ENCODE measurements around the gene SDHAF2. TPM values are rescaled to one million over a fixed set of nuclear protein-coding genes. Genes with fewer than 3 reads are reported as not detected.

The SDHAF2 gene
- total and polyA plus RNA-seq, 9 of the 15 experiments (the other 6 are each of a cell fraction or from before 2014, with no cell fraction given) = 21.2 to 144 (median 40.4) TPM

DNA sequence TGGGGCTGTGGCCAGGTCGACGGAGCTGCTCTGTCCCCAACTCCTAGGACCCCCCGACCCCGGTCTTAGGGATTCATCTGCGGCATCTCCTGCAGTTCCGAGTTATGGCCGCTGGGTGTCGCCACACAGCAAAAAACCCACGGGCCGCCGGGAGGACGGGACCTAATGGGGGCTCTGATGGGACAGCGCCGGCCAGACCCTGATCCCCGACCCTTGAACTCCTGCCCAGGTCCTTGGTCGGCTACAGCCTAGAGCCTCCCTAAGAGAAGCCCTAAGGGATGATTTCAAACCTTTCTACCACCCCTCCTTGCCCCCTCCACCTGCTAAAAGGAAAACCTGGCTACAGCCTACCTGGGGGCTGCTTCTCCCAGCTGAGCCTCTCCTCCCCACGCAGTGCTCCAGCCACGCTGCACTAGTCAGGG, 47.8 kb downstream of the SDHAF2 start (continued):
- TF ChIP-seq, protein P1, sequence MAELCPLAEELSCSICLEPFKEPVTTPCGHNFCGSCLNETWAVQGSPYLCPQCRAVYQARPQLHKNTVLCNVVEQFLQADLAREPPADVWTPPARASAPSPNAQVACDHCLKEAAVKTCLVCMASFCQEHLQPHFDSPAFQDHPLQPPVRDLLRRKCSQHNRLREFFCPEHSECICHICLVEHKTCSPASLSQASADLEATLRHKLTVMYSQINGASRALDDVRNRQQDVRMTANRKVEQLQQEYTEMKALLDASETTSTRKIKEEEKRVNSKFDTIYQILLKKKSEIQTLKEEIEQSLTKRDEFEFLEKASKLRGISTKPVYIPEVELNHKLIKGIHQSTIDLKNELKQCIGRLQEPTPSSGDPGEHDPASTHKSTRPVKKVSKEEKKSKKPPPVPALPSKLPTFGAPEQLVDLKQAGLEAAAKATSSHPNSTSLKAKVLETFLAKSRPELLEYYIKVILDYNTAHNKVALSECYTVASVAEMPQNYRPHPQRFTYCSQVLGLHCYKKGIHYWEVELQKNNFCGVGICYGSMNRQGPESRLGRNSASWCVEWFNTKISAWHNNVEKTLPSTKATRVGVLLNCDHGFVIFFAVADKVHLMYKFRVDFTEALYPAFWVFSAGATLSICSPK (IDR thresholded peaks at IDR 0.05; ENCODE audit: borderline replicate concordance) = no peak
- TF ChIP-seq ZNF584 (CRISPR knock-in tag; IDR thresholded peaks at IDR 0.05; ENCODE audit: low read depth) = no peak
- TF ChIP-seq RAD21 (CRISPR knock-in tag; conservative IDR thresholded peaks at IDR 0.05 in 1 of 2, IDR thresholded peaks at IDR 0.05 in 1 of 2) = peak; percentile 75 to 86
- peak; percentile 53 for TF ChIP-seq ZNF263 (CRISPR knock-in tag; IDR thresholded peaks at IDR 0.05; ENCODE audit: borderline replicate concordance)
- no peak for TF ChIP-seq POLR2AphosphoS2 (IDR thresholded peaks at IDR 0.05; ENCODE audit: low read length)
- TF ChIP-seq, protein P2, sequence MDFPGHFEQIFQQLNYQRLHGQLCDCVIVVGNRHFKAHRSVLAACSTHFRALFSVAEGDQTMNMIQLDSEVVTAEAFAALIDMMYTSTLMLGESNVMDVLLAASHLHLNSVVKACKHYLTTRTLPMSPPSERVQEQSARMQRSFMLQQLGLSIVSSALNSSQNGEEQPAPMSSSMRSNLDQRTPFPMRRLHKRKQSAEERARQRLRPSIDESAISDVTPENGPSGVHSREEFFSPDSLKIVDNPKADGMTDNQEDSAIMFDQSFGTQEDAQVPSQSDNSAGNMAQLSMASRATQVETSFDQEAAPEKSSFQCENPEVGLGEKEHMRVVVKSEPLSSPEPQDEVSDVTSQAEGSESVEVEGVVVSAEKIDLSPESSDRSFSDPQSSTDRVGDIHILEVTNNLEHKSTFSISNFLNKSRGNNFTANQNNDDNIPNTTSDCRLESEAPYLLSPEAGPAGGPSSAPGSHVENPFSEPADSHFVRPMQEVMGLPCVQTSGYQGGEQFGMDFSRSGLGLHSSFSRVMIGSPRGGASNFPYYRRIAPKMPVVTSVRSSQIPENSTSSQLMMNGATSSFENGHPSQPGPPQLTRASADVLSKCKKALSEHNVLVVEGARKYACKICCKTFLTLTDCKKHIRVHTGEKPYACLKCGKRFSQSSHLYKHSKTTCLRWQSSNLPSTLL (IDR thresholded peaks at IDR 0.05) = no peak
- no peak for TF ChIP-seq ZNF408 (CRISPR knock-in tag; IDR thresholded peaks at IDR 0.05; ENCODE audit: low read depth)
- peak in 1 of 2 experiments; percentile 57; a peak in 2 of 4 replicates for TF ChIP-seq MAZ (CRISPR knock-in tag; conservative IDR thresholded peaks at IDR 0.05 in 1 of 2, IDR thresholded peaks at IDR 0.05 in 1 of 2)
- TF ChIP-seq FOXK1 (CRISPR knock-in tag; IDR thresholded peaks at IDR 0.05; ENCODE audit: borderline replicate concordance) = no peak
- no peak for TF ChIP-seq MEF2A (IDR thresholded peaks at IDR 0.05; ENCODE audit: control insufficient read depth, low read depth, low read length)
- TF ChIP-seq, protein P3, sequence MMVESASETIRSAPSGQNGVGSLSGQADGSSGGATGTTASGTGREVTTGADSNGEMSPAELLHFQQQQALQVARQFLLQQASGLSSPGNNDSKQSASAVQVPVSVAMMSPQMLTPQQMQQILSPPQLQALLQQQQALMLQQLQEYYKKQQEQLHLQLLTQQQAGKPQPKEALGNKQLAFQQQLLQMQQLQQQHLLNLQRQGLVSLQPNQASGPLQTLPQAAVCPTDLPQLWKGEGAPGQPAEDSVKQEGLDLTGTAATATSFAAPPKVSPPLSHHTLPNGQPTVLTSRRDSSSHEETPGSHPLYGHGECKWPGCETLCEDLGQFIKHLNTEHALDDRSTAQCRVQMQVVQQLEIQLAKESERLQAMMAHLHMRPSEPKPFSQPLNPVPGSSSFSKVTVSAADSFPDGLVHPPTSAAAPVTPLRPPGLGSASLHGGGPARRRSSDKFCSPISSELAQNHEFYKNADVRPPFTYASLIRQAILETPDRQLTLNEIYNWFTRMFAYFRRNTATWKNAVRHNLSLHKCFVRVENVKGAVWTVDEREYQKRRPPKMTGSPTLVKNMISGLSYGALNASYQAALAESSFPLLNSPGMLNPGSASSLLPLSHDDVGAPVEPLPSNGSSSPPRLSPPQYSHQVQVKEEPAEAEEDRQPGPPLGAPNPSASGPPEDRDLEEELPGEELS (CRISPR knock-in tag; IDR thresholded peaks at IDR 0.05; ENCODE audit: borderline replicate concordance) = no peak
- TF ChIP-seq, protein P4, sequence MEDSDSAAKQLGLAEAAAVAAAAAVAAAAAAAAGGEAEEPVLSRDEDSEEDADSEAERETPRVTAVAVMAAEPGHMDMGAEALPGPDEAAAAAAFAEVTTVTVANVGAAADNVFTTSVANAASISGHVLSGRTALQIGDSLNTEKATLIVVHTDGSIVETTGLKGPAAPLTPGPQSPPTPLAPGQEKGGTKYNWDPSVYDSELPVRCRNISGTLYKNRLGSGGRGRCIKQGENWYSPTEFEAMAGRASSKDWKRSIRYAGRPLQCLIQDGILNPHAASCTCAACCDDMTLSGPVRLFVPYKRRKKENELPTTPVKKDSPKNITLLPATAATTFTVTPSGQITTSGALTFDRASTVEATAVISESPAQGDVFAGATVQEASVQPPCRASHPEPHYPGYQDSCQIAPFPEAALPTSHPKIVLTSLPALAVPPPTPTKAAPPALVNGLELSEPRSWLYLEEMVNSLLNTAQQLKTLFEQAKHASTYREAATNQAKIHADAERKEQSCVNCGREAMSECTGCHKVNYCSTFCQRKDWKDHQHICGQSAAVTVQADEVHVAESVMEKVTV (CRISPR knock-in tag; IDR thresholded peaks at IDR 0.05) = peak; percentile 55; the same call in 1 of the 2 replicates
- TF ChIP-seq, protein P5, sequence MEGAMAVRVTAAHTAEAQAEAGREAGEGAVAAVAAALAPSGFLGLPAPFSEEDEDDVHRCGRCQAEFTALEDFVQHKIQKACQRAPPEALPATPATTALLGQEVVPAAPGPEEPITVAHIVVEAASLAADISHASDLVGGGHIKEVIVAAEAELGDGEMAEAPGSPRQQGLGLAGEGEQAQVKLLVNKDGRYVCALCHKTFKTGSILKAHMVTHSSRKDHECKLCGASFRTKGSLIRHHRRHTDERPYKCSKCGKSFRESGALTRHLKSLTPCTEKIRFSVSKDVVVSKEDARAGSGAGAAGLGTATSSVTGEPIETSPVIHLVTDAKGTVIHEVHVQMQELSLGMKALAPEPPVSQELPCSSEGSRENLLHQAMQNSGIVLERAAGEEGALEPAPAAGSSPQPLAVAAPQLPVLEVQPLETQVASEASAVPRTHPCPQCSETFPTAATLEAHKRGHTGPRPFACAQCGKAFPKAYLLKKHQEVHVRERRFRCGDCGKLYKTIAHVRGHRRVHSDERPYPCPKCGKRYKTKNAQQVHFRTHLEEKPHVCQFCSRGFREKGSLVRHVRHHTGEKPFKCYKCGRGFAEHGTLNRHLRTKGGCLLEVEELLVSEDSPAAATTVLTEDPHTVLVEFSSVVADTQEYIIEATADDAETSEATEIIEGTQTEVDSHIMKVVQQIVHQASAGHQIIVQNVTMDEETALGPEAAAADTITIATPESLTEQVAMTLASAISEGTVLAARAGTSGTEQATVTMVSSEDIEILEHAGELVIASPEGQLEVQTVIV (CRISPR knock-in tag; IDR thresholded peaks at IDR 0.05; ENCODE audit: borderline replicate concordance) = no peak
- TF ChIP-seq, protein P6, sequence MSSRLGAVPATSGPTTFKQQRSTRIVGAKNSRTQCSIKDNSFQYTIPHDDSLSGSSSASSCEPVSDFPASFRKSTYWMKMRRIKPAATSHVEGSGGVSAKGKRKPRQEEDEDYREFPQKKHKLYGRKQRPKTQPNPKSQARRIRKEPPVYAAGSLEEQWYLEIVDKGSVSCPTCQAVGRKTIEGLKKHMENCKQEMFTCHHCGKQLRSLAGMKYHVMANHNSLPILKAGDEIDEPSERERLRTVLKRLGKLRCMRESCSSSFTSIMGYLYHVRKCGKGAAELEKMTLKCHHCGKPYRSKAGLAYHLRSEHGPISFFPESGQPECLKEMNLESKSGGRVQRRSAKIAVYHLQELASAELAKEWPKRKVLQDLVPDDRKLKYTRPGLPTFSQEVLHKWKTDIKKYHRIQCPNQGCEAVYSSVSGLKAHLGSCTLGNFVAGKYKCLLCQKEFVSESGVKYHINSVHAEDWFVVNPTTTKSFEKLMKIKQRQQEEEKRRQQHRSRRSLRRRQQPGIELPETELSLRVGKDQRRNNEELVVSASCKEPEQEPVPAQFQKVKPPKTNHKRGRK (tag; IDR thresholded peaks at IDR 0.05) = no peak
- no peak for TF ChIP-seq DPF2 (IDR thresholded peaks at IDR 0.05)
